HEK293T (cell line): ENCODE data around the gene SEMA3E.

ENCODE experiments used
- ARNT ChIP-seq: fragments of 450-650 bp; IDR thresholded peaks from 2 replicates; pipeline ENCODE4 v1.6.1; 2017; ENCODE audit warnings: mild to moderate bottlenecking
- BHLHE40 ChIP-seq: fragments of 450-650 bp; IDR thresholded peaks from 2 replicates; pipeline ENCODE4 v1.6.1; 2016; ENCODE audit warnings: mild to moderate bottlenecking, moderate library complexity, borderline replicate concordance
- CTBP1 ChIP-seq: fragments of 450-650 bp; IDR thresholded peaks from 2 replicates; pipeline ENCODE4 v1.6.1; 2016; ENCODE audit warnings: borderline replicate concordance
- HDGF ChIP-seq: fragments of 450-650 bp; IDR thresholded peaks from 2 replicates; pipeline ENCODE4 v1.6.1; 2017; ENCODE audit warnings: antibody characterized with exemption, borderline replicate concordance
- L3MBTL2 ChIP-seq: fragments of 450-650 bp; conservative IDR thresholded peaks from 2 replicates; pipeline ENCODE4 v1.6.1; 2016; ENCODE audit warnings: mild to moderate bottlenecking
- SP1 ChIP-seq: fragments of 450-650 bp; IDR thresholded peaks from 2 replicates; pipeline ENCODE4 v1.6.1; 2017
- SUZ12 ChIP-seq: fragments of 450-650 bp; IDR thresholded peaks from 2 replicates; pipeline ENCODE4 v1.6.1; 2016; ENCODE audit warnings: mild to moderate bottlenecking
- ZNF384 ChIP-seq: fragments of 450-650 bp; IDR thresholded peaks from 2 replicates; pipeline ENCODE4 v1.6.1; 2016

GRCh38 chr7:83442911-83443310, 206.0 kb downstream of the SEMA3E start:
- TF ChIP-seq CTBP1 (no peak), SUZ12 (no peak), ZNF384 (no peak), L3MBTL2 (no peak), ARNT (no peak), HDGF (no peak), SP1 (no peak), BHLHE40 (no peak)
